GM19452 (cell line): ENCODE data around the gene SERTAD4.
"Not testable (repeated sequence)": the region's sequence is repeated elsewhere in the genome, so short reads cannot be mapped to it uniquely, and the experiment has no call there.

Experiments used
- ATAC-seq: cut with Tn5 transposase; IDR thresholded peaks from one replicate; pipeline ENCODE4 v1.9.1; 2021; ENCODE audit not compliant: unreplicated experiment

The SERTAD4 gene

DNA sequence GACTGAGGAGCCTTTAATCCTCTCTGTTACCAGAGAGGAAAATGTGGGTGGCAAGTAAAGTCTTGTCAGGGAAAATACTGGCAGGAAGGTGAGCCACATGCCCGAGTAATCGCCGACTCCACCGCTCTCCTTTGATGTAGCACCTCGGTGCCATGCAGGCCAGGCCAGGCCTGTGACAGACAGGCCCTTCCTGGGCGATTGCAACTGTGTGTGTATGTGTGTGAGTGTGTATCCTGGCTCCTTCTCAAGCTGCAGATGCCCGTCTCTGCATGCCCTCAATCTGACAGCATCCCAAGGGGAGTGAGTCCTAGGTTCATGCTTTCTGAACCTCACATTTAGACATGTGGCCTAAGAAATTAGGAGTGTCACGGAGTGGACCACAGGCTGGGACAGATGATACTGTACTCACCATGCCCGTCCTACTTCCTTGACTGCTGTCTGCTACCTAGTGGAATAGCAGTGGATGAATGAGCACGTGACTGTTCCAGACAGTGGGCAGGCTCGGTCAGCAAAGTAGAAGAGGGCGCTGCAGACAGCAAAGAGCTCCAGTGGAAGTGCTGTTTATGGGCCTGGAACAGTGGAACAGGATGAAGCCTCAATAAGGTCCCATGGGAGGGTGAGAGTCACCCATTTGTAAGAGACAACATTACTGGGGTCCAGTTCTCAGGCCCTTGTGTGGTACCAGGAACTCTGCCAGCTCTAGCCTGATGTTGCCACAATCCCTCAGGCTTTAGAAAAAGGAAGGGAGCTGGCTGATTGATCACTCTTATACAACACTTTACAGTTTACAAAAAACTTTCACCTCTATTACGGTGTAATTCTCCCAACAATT lies 25.3 kb downstream of the SERTAD4 start:
- no peak for ATAC-seq

DNA sequence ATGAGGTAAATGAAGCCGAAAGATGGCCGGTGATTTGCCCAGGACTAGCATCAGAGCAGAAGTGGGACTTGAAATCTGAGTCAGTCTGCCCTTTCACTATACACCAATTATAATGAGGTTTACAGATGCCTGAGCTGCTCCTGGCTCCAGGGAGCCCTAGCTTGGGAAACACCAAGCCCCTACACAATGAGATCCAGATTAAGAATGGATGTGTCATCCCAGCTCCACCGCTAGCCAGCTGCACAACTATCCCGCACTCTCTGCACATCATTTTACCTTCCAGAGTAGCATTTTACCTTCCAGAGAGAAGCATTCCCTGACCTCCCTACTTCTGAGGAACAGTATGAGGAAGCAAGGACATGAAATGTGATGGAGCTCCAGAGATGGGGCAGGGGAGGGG lies 27.0 kb downstream of the SERTAD4 start:
- no peak for ATAC-seq

DNA sequence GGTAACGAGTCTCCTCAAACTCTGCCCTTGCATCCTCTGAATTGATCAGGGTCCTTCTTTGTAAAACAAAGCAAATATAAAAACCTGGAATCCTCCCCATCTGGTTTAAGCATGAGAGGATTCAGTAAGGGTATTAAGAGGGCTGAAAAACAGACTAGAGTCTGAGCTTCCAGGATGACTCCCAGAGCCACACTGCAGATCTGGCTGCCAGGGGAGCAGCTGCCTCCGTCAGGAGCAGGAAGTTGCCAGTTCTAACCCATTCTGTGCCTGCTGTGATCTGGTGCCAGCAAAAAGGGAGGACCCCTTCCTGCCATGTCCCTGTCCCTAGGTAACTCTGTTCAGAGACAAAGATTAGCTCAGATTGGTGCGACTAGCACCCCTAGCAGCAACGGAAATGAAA lies 27.5 kb downstream of the SERTAD4 start:
- ATAC-seq = no peak

DNA sequence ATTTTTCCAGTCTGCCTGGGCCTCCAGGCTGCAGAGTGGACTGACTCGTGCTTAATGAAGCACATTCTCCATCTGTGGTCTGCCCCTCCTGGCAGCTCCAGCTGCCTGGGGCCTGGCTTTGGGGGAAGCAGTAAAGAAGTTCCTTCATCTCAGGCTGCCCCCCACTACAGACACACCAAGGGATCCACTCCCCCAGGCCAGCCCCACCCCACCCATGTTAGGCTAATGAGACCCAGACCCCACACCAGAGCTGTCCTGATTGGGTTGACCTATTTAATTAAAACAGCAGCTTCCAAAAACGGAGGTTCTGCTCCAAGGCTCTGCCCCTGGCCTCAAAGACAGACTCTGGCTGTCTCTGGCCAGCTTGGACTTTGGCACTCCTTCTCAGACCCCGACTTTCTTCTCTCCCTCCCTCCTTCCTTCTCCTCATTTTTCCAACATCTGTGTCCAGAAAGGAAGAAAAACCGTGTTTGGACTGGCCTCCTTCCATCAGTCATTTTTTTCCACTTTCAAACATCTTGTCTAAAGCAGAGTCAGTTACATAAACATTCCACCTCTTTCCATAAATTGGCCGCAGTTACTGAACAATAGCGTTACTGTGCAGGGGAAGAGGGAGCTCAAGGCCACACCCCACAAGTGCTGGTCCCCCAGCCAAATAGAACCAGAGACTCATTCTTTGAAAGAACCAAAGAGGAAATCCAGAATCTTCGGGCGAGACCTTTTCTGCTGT lies 29.7 kb downstream of the SERTAD4 start:
- ATAC-seq = no peak

DNA sequence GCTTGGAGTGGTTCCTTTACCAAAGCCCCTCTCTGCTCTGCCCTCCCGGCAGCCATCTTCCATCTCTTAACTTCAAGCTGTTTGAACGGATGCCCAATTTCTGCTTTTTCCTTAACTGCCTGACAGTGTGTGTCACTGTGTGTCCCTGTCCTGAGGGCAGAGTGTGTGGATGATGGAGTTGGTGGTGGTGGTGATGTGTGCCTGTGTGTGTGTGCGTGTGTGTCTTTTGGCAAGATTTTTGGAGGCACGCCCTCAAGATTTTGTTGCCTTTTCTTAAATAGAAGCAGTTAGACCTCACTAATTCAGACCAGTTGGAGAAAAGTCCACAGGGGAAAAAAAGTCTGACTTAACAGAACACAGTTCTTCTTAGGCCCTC lies 30.3 kb downstream of the SERTAD4 start:
- ATAC-seq = no peak

DNA sequence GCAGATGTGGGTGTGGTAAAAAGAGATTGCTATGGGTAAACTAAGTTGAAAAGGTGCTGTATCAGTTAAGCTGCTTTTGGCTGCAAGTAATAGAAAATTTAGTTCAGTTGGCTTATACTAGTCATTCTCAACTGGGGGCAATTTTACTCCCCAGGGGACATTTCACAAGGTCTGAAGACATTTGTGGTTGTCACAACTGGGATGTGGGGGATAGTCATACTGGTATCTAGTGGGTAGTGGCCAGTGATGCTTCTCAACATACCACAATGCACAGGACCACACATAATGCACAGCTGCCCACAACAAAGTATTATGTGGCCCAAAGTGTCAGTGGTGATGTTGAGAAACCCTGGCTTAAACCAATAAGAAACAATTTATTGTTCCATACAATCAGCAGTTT lies 31.4 kb downstream of the SERTAD4 start:
- ATAC-seq = no peak

DNA sequence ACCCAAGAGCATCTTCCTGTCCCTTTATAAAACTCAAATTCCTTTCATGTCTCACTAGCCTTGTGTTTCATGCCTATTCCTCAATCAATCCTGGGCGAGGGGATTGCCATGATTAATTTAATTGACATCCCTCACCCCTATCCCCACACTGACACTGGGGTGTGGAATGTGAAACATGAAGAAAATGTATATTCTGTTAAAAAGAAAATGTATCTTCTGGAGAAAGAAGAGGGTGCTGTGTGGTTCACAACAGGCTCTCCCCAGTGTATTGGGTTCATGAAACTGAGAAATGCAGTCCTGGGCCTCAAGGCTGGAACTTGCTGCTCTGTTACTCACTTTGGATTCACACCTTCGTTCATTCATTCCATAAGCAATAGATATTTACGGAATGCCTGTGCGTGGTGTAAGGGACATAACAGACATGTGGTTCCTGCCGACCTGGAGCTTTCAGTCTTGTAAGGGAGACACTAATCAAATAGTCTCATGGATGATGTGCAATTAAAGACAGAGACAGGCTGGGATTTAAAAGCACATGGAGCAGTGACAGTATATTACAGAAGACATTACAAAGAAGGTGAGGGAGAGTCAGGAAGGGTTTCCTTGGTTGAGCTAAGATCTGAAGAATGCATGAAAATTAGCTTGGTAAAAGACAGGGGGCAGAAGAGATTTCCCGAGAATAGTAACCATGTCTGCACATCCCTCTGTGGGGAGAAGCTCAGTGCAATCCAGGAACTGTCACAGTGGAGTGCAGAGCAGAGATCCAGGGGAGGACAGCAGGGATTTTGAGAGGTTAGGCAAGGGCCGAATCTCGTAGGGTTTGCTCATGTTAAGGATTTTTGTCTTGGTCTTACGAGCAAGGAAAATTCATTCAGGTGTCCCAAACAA lies 32.1 kb downstream of the SERTAD4 start:
- ATAC-seq = no peak

DNA sequence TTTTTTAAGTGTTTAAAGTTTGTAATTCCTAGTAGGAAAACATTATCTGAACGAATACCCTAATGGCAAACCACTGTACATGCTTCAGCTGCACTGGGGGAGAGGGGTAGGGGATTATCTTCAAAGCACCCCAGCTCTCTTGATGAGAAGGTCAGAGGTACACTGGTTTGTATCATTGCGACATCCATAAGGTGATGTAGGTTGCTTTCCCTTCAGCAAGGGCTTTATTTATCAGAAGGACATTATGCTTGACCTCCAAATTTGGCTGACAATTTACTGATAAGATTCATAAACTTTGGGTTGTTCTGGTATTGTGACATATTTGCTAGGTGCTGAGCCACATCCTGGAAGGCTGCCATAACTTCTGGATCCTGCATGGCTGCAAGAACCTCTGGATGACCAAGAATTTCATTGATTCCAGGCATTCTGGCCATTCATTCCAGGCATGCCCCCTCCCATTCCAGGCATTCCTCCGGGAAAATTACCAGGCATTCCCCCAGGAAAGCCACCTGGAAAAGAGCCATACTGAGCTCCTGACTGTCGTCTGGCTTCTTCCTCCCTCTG lies 32.9 kb downstream of the SERTAD4 start:
- not testable (repeated sequence) for ATAC-seq

DNA sequence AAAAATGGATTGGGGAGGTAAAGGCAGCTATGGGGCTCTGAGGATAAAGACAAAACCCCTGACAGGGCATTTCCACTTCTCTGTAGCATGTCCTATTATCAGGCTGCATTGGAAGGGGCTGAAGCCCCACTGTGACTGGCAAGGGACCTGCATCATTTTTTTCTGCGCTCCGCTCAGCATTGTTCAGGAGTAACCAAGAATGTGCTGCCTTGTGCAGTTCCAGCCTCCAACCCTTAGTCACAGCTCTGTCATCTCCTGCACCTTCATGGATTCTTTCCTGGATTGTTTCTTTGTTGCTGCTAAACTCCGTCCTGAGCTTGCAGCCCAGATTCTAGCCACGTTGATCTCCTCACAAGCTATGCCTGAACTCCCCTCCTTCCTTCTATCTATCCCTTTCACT lies 37.4 kb downstream of the SERTAD4 start:
- ATAC-seq = no peak

DNA sequence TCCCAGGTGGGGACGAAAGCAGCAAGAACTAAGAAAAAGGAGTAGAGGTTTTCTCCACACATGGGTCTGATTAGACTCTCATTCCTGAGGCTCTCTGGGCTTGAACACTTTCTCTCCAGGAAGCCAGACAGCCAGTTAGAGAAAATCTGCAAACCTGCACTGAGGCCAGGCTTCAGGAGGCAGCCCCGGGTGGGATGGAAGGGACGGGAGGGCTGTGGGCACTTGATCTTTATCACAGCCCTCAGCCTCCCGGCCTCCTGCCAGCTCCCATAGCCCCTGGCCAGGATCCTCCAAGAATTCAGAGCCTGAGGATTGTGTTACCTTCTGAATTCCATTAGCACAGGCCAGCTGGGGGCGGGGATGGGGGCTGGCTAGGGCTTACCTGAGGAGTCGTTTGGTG lies 40.1 kb downstream of the SERTAD4 start:
- ATAC-seq = no peak

DNA sequence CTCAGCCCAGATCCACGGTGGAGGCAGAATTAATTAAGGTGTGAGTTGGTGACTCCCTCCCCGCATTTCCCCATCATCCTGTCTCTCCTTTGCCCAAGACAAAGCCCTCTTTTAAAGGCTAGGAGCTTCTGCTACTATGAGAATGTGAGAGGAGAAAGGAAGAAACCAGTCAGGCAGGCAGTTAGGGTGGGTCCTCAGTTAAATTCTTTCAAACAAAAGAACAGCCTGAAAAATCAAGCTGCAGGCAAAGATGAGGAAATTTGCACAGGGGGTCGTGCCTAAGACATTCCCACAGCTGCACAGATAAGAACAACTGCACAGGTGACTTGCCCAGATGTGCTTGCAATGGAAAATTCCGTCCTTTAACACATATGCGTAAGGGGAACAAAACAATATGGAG lies 47.6 kb downstream of the SERTAD4 start:
- ATAC-seq = no peak

DNA sequence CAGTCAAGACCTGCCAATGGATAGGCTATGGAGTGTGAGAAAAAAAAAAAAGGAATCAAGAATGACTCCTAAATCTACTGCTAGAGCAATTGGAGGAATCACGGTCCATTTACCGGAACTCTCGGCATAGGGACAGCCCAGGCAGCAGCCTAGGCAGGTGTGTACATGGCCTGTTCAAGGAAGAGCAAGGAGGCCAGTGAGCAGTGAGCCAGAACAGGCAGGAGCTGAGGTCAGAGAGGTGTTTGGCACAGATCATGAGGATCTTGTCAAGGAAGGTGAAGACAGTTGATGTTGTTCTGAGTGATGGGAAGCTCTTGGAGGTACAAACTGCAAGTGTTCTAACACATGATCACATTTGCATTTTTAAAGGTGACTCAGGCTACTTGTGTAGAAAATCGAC lies 55.5 kb downstream of the SERTAD4 start:
- ATAC-seq = no peak

DNA sequence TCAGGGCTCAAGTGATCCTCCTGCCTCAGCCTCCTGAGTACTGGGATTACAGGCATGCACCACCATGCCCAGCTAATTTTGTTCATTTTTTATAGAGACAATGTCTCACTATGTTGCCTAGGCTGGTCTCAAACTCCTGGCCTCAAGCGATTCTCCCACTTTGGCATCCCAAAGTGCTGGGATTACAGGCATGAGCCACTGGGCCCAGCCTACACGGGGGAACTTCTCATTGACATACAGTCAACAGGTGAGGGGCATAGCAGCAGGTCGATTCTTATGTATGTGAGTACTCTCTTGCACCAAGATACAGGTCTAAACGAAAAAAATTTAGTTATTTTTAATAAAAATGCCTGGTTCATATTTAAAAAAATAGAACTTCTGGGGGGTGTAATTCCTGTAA lies 56.7 kb downstream of the SERTAD4 start:
- no peak for ATAC-seq

DNA sequence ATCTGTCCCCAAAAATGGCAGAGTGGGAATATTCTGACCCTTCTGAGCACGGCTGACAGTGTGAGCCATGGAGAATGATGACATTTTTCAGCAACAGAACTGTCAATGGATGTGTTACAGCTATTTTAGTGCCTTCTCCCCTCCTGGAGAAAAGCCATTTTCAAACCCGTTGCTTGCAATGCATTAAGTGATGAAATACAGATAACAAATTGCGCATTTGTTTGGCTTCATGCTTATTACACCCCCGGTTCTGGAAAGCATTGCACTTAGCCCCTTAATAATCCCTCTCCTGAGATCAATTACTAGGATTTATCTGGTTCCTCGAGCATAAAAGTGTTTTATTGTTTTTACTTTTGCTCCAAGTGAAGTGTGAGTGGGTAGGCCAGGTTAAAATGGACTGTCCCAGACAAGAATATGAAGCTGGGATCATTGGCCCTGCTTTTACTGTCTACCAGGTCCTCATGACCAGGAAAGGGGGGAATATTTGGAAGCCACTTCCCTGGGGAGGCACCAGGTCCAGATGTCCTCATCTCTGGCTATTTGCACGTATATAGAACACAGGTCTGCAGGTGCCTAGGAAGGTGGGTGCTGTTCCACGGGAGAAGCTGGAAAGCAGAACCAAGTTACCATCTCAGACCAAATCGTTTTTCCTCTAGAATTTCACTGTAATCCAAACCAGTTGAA lies 58.6 kb downstream of the SERTAD4 start:
- no peak for ATAC-seq

DNA sequence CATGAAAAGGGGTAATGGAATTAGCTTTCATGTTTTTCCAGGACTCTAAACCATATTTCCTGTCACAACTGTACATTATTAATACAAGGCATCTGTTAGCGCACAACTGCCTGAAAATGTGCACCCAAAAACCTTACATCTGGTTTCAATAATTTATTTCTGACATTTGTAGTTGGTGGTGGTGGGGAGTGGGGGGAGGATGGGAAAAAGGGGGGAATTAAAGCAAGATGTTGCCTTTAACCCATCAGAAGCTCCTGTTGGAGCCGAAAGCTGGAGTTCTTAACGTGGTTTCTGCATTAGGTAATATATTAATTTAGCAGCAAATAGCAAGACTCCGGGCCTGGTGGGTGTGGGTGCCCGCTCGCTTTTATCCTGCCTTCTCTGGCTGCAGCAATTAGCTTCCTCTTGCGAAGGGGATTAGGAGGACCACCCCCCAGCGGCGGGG lies 59.2 kb downstream of the SERTAD4 start:
- no peak for ATAC-seq

DNA sequence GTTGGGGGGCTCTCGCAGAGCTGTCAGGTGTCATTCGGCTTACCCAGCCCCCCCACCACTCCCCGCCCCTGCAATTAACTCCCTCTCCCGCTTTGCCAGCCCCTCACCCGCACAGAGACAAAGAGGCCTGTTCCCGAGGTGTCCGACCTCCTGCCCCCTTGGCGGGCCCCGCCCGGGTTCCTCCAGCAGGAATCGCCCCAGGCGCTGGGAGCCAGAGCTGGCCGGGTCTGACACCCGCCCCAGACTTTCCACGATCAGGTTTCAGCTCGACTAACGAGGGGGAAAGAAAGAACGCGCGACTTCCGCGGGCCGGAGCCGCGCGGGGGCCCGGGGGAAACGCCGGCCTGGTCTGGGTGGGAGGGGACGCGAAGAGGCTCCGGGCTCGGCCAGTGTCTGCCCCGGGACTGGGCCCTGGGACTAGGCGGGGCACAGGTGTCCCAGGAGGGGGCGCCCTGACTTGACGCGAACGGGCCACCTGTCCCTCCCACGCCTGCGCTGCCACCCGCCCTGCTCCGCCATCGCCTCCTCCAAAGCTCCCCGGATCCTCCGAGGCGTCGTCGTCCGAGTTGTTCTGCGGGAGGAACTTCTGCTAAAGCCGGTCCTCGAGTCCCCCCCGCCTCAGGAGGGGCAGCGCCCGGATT lies 59.8 kb downstream of the SERTAD4 start:
- ATAC-seq = peak; percentile 70

DNA sequence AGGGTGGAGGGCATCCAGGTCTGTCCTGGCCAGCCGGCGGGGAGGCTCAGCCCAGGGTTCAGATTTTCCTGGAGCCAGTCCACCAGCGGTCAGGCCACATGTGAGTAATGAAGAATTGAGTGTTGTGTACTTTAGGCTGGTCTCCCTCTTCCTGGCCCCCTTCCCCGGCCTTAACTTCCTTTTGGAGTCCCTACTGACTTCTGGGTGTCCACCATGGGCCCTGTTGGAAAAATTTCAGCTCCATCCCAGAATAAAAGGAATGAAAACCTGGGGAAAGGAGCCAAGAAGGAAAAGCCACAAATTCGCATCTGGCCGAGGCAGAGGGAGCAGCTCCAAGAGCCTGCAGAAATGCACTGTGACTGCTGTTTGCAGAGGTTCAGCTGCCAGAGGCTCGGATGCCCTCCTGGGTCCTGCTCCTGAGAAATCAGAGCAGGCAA lies 60.6 kb downstream of the SERTAD4 start:
- no peak for ATAC-seq

DNA sequence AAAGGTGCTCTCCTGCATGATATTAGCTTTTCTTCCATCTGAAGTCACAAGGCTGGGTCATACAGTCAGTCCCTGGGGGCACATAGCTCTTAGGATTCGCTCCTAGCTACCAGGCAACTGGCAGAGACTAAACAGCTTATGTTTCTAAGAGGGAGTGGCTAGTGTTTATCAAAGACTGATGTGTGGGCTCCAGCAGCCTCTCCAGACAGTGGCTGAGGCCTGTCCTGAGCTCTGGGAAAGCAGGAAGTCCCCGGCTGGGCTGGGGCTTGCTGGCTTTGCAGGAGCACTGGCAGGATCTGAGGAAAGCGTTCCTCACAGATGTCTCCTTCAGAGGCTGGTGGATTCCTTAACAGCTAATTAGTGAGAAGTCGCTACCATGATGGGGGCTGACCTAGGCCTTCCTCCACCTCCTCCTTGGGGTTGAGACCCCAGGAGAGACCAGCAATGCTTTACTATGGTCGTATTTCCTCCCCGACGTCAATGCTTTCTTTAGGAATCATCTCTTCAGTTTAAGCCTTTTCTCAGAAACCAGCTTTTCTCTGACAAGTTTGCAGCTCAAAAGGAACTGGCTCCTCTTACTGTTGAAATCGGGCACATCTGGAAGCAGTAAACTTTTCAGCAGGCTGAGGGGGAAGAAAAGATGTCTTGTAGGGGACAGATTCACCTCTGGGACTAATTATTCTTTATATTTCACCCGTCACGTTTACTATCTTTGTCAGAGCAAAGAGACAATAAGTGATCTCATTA lies 62.6 kb downstream of the SERTAD4 start:
- no peak for ATAC-seq
